ENCODE results near the gene PRR3. TPM values are rescaled to one million over a fixed set of nuclear protein-coding genes. Genes with fewer than 3 reads are reported as not detected.
A peak's percentile ranks its signal among the peaks of the same experiment; 100 is the strongest.

PRR3 gene
- polyA plus RNA-seq, 5 donors = 33.4 to 42.7 (median 36.8) TPM

DNA sequence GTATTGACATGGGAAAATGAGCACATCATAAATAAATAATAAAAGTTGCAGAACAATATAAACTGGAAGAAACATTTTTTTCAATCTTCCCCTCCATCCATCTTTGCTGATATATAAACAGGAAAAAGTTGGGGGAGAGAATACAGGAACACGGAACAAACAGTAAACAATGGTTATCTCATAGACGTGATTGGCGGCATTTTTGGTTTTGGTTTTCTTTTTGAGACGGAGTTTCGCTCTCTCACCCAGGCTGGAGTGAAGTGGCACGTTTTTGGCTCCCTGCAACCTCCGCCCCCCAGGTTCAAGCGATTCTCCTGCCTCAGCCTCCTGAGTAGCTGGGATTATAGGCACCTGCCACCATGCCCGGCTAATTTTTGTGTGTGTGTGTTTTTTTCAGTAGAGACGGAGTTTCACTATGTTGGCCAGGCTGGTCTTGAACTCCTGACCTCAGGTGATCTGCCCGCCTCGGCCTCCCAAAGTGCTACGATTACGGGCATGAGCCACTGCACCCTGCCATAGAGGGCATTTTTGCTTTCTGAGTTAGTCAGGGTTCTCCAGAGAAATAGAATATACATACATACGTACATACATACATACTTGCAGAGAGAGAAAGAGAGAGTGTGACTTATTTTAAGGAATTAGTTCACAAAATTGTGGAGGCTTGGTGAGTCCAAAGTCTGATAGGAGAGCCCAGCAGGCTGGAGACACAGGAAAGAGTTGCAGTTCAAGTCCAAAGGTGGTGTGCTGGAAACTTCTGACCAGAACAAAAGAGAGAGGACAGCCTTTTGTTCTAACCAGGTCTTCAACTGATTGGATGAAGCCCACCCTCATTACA, 23.4 kb upstream of the PRR3 start:
- DNase-seq = no peak

DNA sequence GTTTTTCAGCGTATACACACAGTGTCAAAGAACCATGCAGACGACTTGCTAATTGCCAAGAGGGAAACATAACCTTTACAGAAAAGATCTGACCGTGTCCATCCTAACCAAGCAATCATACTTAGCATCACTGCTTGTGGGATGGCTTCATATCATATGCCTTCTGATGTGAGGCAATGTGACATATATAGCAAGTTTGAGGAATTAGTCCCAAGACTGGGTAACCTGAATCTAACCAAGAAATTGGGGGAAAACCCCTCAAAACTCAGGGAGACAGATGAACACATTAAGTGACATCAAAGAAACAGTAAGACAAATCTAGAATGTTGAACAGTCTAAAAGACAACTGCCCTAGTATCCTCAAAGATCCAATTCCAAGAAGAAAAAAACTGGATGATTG, 19.2 kb upstream of the PRR3 start:
- DNase-seq = no peak

GRCh38 chr6:30541515-30542403, 15.3 kb upstream of the PRR3 start:
- DNase-seq = peak; percentile 77 to 81

GRCh38 chr6:30542404-30542725, 14.7 kb upstream of the PRR3 start:
- no peak for DNase-seq

DNA sequence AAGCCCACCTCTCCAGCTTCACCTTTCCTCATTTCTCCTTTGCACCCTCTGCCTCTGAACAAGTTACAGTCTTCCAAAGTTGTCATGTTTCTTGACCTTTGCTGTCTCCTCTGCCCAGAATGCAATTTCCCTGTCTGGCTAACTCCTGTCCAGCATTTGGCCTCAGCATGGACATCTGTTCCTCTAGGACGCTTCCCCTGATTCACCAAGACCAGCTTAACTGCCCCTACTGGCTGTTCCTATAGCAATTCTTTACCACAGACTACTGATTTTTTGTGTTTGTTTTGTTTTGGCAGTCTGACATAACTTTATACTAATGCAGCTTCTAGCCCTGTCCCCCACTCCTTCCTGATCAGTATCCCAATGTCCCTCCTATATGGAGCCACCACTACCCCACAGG, 14.2 kb upstream of the PRR3 start:
- no peak for DNase-seq

- no peak for DNase-seq
Measured at GRCh38 chr6:30543821-30544220, 13.3 kb upstream of the PRR3 start.

DNA sequence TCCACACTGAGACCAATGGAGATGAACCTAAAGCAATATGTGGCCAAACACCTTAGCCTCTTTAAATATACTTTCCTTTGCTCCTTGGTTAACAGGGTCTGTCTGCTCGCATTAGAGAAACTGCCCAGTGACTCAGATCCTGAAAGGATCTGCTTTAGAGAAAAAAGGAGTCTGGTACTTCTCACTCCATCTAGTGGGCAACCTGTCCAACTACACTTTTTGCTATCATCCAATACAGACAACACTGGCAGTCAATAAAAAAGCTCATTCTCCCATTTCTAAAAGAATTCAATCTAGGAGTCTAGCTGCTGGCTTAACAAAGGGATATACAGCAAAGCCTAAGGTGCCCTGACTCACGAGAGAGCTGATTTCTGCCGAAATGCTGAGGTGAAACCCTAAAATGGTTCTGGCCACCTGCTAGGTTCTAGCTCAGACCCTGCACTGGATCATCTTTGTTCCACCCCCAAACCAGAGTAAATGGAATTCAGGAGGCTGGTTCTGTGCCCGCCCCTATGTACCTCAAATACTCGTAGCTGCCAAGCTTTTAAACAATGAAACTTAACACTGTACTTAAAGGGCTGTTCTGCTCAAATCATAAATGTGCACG, 12.3 kb upstream of the PRR3 start:
- DNase-seq = no peak

- DNase-seq = no peak
Measured at GRCh38 chr6:30547454-30547853, 9.6 kb upstream of the PRR3 start.

DNA sequence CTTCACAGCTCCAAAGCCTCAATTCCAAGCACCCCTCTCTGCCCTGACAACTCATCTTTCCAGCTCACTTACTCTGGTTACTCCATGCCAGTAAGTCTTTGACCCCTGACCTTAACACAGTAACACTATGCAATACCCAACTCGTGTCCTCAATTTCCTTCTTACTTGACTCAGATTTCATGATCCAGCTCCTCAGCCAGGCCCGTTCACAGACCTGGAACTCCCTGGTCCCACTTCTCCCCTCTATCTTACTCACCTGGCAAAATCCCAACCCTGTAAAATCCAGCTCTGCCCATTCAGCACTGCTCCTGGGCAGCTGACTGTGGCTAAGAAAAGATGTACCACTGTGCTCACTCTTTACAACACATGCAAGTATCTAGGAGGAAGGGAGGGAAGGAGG, 8.7 kb upstream of the PRR3 start:
- DNase-seq = no peak

DNA sequence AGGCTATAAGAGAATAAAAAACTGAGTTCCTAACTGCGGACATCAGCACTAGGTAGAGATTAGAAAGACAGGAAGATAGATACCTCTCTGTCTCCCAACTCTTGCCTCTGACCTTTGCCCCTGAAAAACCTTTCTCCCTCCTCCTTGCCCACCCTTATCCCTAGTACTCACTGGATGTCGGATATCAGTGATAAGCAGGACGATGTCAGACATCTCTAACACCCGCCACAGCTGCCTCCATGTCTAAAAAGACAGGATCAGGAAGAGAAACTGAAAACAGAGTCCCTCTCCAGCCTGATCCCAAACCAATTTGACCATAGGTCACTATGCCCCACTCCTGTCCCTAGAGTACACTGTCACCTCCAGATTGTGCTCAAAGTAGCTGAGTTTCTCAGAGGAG, 2.7 kb upstream of the PRR3 start:
- DNase-seq = no peak

DNA sequence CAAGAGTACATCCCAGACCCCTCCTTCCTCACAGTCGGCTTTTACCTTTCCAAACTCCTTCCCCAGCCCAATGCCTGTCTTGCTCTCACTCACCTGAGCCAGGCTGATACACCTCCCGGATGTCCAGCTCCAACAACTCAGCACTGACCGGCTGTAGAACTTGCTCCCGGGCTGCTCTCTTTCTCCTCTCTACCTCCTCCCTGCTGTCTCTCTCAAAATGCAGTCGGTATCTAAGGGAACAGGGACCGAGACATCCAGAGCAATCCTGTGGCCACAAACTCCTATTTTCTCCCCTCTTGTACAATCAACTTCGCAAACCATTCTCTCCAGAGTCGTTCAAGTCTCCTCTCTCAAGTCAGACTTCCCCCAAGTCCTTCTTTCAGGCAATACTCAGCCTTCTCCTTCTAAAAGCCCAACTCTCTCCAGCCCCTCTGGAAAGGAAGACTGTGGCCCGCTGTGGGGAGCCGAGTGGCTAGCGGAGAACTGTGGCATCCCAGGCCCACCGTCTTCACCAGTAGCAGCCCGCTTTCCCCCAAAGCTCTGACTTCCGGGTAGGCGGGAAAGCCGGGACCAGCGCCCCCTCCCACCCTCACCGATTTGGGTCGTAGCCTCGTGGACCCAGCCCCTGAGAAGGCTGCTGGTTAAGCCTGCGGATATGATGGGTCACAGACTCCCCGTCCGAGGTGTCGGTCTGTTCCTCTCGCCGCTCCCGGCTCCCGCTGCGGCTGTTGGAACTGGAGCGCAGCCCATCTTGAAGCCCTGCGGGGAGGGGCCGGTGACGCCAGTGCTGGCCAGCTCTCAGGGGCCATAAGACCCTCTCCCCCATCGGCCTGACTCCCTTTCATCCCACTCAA, 1.9 kb upstream of the PRR3 start:
- DNase-seq = peak; percentile 79 to 81

DNA sequence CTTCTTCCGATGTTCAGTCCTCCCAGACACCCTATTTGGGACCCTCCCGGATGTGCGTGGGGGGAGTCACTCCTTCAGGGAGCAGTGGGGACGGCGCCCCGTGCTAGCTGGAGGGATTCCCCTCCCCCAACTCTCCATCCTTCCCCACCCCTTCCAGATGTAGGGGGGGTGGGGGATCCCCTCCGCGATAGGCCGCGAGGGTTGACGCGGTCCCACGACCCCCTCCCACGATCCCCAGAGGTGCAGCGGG, 1.4 kb upstream of the PRR3 start:
- DNase-seq = peak in 1 of 2 donors; percentile 88

DNA sequence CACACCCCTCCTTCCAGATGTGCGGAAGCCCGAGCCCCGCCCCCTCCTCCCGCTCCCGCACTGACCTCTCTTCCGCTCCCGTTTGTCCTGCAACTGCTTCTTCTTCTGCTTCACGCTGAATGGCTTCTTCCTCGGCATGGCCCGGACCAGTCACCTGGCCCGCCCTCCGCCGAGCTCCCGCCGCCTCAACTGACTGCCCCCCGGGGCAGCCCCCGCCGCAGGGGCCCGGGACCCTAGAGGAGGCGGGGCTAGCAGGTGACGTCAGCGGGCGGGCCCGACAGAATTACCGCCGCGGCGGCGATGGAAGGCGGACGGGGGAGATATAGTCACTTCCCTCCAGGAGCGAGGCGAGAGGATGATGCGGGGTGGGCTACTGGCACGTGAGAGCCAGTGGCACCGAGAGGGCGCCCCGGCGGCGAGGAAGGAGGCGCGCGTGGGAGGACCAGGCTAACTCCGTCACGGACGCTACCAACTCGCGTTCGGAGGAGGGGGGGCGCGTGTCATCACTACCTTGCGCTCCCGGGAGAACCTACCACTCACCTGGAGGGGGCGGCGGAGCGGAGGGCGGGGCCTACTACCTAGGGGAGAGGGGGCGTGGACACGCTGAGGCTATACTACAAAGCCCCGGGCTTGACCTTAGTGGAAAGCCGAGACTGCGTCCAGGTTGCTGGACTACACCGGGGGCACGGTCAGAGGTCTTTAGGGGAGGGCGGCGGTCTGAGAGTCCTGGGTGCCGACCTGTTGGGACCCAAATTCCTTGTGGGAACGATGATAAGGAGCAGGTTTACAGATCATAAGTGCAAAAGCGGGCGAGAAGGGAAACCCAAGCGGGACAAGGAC, 809 bp upstream of the PRR3 start, which contains the start of gene GNL1:
Gene GNL1 (minus strand): TSS at position 424 of the 840 bp plus-strand sequence. CDS start 286 bp downstream, at position 138.
- peak; percentile 92 to 93 for DNase-seq

- no peak for DNase-seq
Measured at GRCh38 chr6:30557683-30557981, 537 bp downstream of the PRR3 start.

GRCh38 chr6:30560930-30561329, 3.8 kb downstream of the PRR3 start:
- no peak for DNase-seq

GRCh38 chr6:30562470-30563425, 5.7 kb downstream of the PRR3 start:
- DNase-seq = no peak

GRCh38 chr6:30564114-30564513, 7.0 kb downstream of the PRR3 start:
- DNase-seq = no peak

DNA sequence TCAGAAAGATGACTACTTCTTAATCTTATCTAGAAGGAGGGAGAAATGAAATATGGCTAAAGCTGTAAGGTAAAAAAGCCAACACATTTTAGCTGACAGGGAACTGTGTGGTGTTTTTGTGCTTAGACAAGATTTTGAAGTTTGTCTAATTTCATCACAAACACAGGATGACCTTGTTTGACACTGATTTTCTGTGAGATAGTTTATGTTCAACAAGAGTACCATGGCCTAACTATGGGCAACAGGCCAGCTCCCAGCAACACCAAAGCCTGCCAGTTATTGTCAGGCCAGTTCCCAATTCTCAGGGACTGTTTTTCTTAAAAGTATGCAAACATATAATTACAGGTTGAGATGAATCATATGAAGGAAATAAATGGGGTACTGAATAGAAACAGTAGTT, 8.7 kb downstream of the PRR3 start:
- DNase-seq = no peak

DNA sequence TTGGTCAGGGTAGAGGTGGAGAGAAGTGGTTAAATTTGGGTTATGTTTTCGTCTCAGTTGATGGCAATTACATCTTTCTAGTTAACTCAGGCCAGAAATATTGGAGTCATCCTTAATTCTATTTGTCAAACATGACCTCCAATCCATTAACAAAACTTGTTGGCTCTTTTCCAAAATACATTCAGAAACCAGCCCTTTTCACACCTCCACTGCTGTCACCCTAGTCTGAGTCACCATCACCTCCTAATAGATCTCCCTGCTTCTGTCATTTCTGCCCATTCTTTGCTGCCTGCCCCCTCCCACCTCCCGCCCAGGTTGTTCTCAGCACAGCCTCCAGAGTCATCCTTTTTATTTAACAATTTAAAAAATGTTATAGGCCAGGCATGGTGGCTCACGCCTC, 11.2 kb downstream of the PRR3 start:
- DNase-seq = no peak

GRCh38 chr6:30570263-30570662, 13.2 kb downstream of the PRR3 start:
- no peak for DNase-seq

Measured in right lung (tissue), 5 donors.